HFFc6 (cell line): ENCODE data around the gene PTPRN2. TPM values are rescaled to one million over a fixed set of nuclear protein-coding genes. Genes with fewer than 3 reads are reported as not detected.

ENCODE experiments used
- DNase-seq: peaks from one replicate; pipeline ENCODE4 v3.0.0-alpha.2; 2018
- H3K27ac Mint-ChIP-seq: 2 replicates; pipeline ENCODE4 v1.8.0; 2020; ENCODE audit warnings: mild to moderate bottlenecking, mixed read lengths
- H3K27me3 Mint-ChIP-seq: 2 replicates; pipeline ENCODE4 v1.8.0; 2021; ENCODE audit warnings: mild to moderate bottlenecking, moderate library complexity, mixed read lengths; ENCODE audit not compliant: insufficient read depth
- H3K36me3 Mint-ChIP-seq: 2 replicates; pipeline ENCODE4 v1.8.0; 2021; ENCODE audit warnings: low read depth, mixed read lengths
- H3K4me1 Mint-ChIP-seq: 2 replicates; pipeline ENCODE4 v1.8.0; 2020; ENCODE audit warnings: low read depth, mixed read lengths
- H3K4me3 Mint-ChIP-seq: 2 replicates; pipeline ENCODE4 v1.8.0; 2020; ENCODE audit warnings: mild to moderate bottlenecking, moderate library complexity, mixed read lengths
- H3K9me3 Mint-ChIP-seq: 2 replicates; pipeline ENCODE4 v1.8.0; 2020; ENCODE audit warnings: mild to moderate bottlenecking, mixed read lengths
- total RNA-seq, 6 experiments: library from RNA; stranded (reverse); fragmentation: NEBNext Ultra II Directional; extraction: Animal tissue kit (Norgen Biotek cat#: 25700); gene quantifications; 2 replicates in 1 of 6; 3 replicates in 5 of 6; pipeline ENCODE4 v1.2.3, GENCODE V29; 2021
- TF ChIP-seq, protein P1 (sequence below): fragments of 200-600 bp; sonication (generic); IDR thresholded peaks from 2 replicates; pipeline ENCODE4 v1.5.0; 2021; ENCODE audit warnings: antibody characterized with exemption, mild to moderate bottlenecking

PTPRN2 gene
- total RNA-seq, 6 experiments from 2014 or later = 0.05 to 0.27 (median 0.23) TPM

DNA sequence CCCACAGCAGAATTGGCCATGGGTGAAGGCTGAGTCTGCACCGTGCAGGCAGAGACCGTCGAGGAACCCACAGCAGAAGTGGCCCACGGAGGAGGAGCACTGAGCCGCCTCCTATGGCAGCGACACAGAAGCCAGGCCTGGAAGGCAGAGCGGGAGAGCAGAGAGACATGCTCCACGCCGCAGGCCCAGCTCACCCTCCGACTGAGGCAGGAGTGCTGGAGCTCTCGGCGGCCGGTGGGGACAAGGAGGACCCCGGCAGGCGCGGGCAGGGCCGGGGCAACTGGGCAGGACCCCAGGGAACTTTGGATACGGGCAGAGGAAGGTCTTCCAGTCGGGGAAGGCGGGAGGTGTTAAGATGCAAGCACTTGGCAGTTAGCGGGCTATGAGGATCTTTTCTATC is 830.4 kb downstream of the PTPRN2 start:
- Mint-ChIP-seq H3K27me3 (no peaks in the 10 kb centered on the region), H3K9me3 (peaks cover 50% of the 10 kb centered on the region), H3K4me3 (no peak overlapping the region), H3K36me3 (peaks cover 4% of the 10 kb centered on the region; the same call in 1 of the 2 replicates), H3K27ac (no peak overlapping the region), H3K4me1 (no peaks in the 10 kb centered on the region)
- TF ChIP-seq, protein P1, sequence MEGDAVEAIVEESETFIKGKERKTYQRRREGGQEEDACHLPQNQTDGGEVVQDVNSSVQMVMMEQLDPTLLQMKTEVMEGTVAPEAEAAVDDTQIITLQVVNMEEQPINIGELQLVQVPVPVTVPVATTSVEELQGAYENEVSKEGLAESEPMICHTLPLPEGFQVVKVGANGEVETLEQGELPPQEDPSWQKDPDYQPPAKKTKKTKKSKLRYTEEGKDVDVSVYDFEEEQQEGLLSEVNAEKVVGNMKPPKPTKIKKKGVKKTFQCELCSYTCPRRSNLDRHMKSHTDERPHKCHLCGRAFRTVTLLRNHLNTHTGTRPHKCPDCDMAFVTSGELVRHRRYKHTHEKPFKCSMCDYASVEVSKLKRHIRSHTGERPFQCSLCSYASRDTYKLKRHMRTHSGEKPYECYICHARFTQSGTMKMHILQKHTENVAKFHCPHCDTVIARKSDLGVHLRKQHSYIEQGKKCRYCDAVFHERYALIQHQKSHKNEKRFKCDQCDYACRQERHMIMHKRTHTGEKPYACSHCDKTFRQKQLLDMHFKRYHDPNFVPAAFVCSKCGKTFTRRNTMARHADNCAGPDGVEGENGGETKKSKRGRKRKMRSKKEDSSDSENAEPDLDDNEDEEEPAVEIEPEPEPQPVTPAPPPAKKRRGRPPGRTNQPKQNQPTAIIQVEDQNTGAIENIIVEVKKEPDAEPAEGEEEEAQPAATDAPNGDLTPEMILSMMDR = no peak
- DNase-seq = no peak

DNA sequence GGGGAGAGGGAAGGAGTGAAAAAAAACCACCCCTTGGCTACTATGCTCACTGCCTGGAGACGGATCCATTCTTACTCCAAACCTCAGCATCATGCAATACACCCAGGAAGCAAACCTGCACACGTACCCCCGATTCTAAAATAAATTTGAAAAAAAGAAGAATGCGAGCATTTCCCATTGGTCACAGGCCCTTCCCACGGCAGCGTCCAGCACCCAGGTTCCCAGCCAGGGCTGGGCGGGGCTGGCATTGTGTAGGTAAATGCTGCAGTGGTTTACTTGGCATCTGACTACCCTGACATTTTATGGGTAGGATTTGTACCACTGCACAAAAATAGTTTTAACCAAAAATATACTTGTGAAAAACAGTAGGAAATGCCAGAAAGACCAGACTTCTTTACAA is 831.9 kb downstream of the PTPRN2 start:
- H3K36me3 Mint-ChIP-seq = peaks cover 4% of the 10 kb centered on the region; the same call in 1 of the 2 replicates
- no peak overlapping the region for H3K27ac Mint-ChIP-seq
- H3K9me3 Mint-ChIP-seq = peaks cover 63% of the 10 kb centered on the region
- no peak for DNase-seq
- H3K4me1 Mint-ChIP-seq = no peaks in the 10 kb centered on the region
- TF ChIP-seq, protein P1 = no peak
- H3K27me3 Mint-ChIP-seq = no peaks in the 10 kb centered on the region; the same call in 1 of the 2 replicates
- H3K4me3 Mint-ChIP-seq = no peak overlapping the region

GRCh38 chr7:157754416-157754790 is 833.2 kb downstream of the PTPRN2 start:
- Mint-ChIP-seq H3K36me3 (peaks cover 4% of the 10 kb centered on the region; the same call in 1 of the 2 replicates), H3K27ac (no peak overlapping the region), H3K27me3 (no peaks in the 10 kb centered on the region; the same call in 1 of the 2 replicates), H3K4me1 (no peaks in the 10 kb centered on the region), H3K9me3 (peaks cover 70% of the 10 kb centered on the region), H3K4me3 (no peak overlapping the region)
- TF ChIP-seq, protein P1 = no peak
- no peak for DNase-seq

DNA sequence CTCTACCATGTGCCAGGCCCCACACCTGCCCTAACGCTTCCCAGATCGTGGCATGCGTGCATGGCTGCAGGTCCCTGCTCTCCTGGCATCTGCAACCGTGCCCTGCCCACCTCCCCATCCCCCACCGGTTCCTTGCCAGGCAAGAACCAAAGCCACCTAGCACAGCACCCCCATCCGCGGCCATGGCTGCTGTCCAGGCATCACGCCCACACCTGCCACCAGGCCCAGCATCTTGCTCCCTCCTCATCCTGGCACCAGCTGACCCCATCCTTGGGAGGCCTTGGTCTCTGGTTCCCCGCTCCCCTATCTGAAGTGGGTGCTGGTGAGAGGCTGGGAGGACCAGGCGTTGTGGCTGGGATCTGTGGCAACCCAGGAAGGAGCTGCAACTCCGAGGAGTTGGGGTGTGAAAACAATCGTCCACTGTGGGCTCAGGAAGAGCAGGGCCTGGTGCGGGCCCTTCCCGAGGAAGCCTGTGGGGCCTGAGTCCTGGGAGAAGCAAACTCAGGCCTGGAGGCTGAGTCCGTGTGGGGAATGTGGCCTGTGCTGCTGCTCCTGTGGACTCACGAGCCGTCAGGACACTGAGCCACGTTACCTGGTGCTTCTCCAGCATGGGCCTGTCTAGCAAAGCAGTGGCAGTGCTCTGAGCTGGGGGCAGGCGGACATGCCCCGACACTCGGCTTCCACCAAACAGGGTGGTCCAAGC is 833.8 kb downstream of the PTPRN2 start:
- no peaks in the 10 kb centered on the region for H3K4me1 Mint-ChIP-seq
- DNase-seq = no peak
- TF ChIP-seq, protein P1 = no peak
- H3K9me3 Mint-ChIP-seq = peaks cover 67% of the 10 kb centered on the region
- H3K36me3 Mint-ChIP-seq = peaks cover 4% of the 10 kb centered on the region; the same call in 1 of the 2 replicates
- H3K27ac Mint-ChIP-seq = no peak overlapping the region
- no peak overlapping the region for H3K4me3 Mint-ChIP-seq
- no peaks in the 10 kb centered on the region; the same call in 1 of the 2 replicates for H3K27me3 Mint-ChIP-seq

- peaks cover 4% of the 10 kb centered on the region; the same call in 1 of the 2 replicates for H3K36me3 Mint-ChIP-seq
- H3K4me3 Mint-ChIP-seq = no peak overlapping the region
- H3K9me3 Mint-ChIP-seq = peaks cover 71% of the 10 kb centered on the region
- TF ChIP-seq, protein P1 = no peak
- H3K4me1 Mint-ChIP-seq = no peaks in the 10 kb centered on the region
- no peaks in the 10 kb centered on the region; the same call in 1 of the 2 replicates for H3K27me3 Mint-ChIP-seq
- no peak overlapping the region for H3K27ac Mint-ChIP-seq
- DNase-seq = no peak
Observed at GRCh38 chr7:157752832-157753291, 834.8 kb downstream of the PTPRN2 start.
